Measurements from ENCODE around the gene AQP6.

DNA sequence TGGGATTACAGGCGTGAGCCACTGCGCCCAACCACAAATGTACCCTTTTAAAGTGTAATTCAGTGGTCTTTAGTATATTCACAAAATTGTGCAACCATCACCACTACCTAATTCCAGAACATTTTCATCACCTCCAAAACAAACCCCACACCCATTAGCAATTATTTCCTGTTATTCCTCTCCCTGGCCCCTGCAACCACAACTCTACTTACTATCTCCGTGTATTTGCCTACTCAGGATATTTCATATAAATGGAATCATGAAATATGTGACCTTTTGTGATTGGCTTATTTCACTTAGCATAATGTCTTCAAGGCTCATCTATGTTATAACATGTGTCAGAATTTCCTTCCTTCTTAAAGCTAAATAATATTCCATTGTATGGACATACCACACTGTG lies 38.2 kb upstream of the AQP6 start:
- TF ChIP-seq, protein P1, sequence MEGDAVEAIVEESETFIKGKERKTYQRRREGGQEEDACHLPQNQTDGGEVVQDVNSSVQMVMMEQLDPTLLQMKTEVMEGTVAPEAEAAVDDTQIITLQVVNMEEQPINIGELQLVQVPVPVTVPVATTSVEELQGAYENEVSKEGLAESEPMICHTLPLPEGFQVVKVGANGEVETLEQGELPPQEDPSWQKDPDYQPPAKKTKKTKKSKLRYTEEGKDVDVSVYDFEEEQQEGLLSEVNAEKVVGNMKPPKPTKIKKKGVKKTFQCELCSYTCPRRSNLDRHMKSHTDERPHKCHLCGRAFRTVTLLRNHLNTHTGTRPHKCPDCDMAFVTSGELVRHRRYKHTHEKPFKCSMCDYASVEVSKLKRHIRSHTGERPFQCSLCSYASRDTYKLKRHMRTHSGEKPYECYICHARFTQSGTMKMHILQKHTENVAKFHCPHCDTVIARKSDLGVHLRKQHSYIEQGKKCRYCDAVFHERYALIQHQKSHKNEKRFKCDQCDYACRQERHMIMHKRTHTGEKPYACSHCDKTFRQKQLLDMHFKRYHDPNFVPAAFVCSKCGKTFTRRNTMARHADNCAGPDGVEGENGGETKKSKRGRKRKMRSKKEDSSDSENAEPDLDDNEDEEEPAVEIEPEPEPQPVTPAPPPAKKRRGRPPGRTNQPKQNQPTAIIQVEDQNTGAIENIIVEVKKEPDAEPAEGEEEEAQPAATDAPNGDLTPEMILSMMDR (IDR thresholded peaks at IDR 0.05; ENCODE audit: low read length): no peak
- TF ChIP-seq EZH2 (optimal IDR thresholded peaks at IDR 0.05; ENCODE audit: low read depth, low read length): no peak
